Activated T-cell treated with anti-CD3 and anti-CD28 coated beads, Interleukin-2, amount 50 U/mL, for 72 hours (primary cell): ENCODE results near the gene TUBAL3. TPM values are rescaled to one million over a fixed set of nuclear protein-coding genes. Genes with fewer than 3 reads are reported as not detected.

Experiments used
- ATAC-seq, 2 donors: fragments of 150-1000 bp; cut with Tn5 transposase; replicated peaks in 1 of 2; 2 replicates each; pipeline ENCODE4 v1.10.0; 2021; ENCODE audit warnings: moderate library complexity in 2 of 2, mild to moderate bottlenecking in 1 of 2
- DNase-seq, 2 donors: peaks; one replicate each; pipeline ENCODE4 v3.0.0; 2021 to 2022; ENCODE audit warnings: mixed read lengths in 1 of 2
- H3K27ac Mint-ChIP-seq: one replicate; pipeline ENCODE4 v1.8.0; 2022; ENCODE audit warnings: mild to moderate bottlenecking, moderate library complexity, mixed read lengths
- H3K27me3 Mint-ChIP-seq: one replicate; pipeline ENCODE4 v1.8.0; 2022; ENCODE audit warnings: low read depth, mixed read lengths
- H3K36me3 Mint-ChIP-seq, 2 donors: one replicate each; pipeline ENCODE4 v1.8.0; 2022; ENCODE audit warnings: mixed read lengths in 2 of 2, mild to moderate bottlenecking in 1 of 2; ENCODE audit not compliant: insufficient read depth in 2 of 2
- H3K4me1 Mint-ChIP-seq: one replicate; pipeline ENCODE4 v1.8.0; 2022; ENCODE audit warnings: low read depth, mixed read lengths
- H3K4me3 Mint-ChIP-seq, 2 donors: one replicate each; pipeline ENCODE4 v1.8.0; 2022; ENCODE audit warnings: mild to moderate bottlenecking in 2 of 2, mixed read lengths in 2 of 2, moderate library complexity in 2 of 2
- H3K9me3 Mint-ChIP-seq, 2 donors: one replicate each; pipeline ENCODE4 v1.8.0; 2022; ENCODE audit warnings: mixed read lengths in 2 of 2
- total RNA-seq, 2 donors: library from RNA; stranded (reverse); gene quantifications; one replicate each; pipeline ENCODE4 v1.2.3, GENCODE V29; 2022

Gene TUBAL3
- total RNA-seq, 2 donors from 2014 or later, result not detected

- Mint-ChIP-seq H3K9me3 (peaks cover 0 to 3% of the 10 kb centered on the region in 2 donors), H3K36me3 (no peaks in the 10 kb centered on the region), H3K4me3 (no peak within 1 kb of the TSS), H3K4me1 (peaks cover 17% of the 10 kb centered on the region), H3K27me3 (no peaks in the 10 kb centered on the region), H3K27ac (no peak within 1 kb of the TSS)
- ATAC-seq, result no peak
- DNase-seq, result no peak
Measured at GRCh38 chr10:5364890-5365338, 39.7 kb downstream of the TUBAL3 start, which contains the start of gene UCN3. Gene UCN3 (plus strand): TSS chr10:5364966. CDS start chr10:5373721, 8,755 bp downstream.

DNA sequence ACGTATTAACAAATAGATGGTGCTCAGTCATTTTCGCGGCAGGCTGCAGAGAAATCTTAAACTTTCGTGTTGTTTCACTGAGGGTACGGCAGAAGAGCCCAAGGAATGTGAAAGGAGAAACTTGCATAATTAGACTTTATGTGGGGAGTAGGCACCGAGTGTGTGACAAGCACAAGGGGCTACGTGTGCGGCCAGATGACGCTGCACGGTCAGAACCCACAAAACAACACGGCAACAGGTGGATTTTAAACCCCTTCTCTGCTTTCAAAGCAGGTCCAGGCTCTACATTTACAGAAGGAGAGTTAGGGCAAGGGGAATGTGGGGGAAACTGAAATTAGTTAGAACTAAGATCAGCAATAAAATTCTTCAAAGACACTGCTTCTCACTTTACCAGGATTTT, 40.3 kb downstream of the TUBAL3 start:
- no peak overlapping the region for H3K4me3 Mint-ChIP-seq
- no peak for DNase-seq
- no peak for ATAC-seq
- H3K27me3 Mint-ChIP-seq, result no peaks in the 10 kb centered on the region
- no peaks in the 10 kb centered on the region for H3K36me3 Mint-ChIP-seq
- H3K27ac Mint-ChIP-seq, result no peak overlapping the region
- no peaks in the 10 kb centered on the region for H3K9me3 Mint-ChIP-seq
- peaks cover 17% of the 10 kb centered on the region for H3K4me1 Mint-ChIP-seq

- no peak for ATAC-seq
- Mint-ChIP-seq H3K27ac (no peak overlapping the region), H3K27me3 (peaks cover 9% of the 10 kb centered on the region), H3K4me1 (peaks cover 17% of the 10 kb centered on the region), H3K36me3 (no peaks in the 10 kb centered on the region), H3K9me3 (no peaks in the 10 kb centered on the region), H3K4me3 (no peak overlapping the region)
- no peak for DNase-seq
Measured at GRCh38 chr10:5362873-5363272, 41.8 kb downstream of the TUBAL3 start.

DNA sequence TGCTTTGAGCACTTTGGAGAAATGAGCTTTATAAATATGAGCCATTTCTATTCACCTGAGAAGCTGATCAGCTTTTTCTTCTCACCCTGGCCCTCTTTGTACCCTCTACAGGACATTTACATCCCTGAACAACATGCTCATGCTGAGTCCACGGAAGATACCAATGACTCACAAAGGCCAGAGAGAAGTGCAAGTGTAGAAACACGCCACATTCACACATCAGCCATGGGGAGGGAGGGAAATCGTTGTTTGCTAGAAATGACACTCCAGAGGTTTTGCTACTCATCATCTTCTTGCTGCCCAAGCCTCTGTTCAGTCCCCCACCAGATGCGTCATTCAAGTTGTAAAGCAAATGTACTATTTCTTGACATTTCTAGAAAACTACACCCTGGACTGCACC, 42.7 kb downstream of the TUBAL3 start:
- H3K36me3 Mint-ChIP-seq, result no peaks in the 10 kb centered on the region
- H3K9me3 Mint-ChIP-seq, result no peaks in the 10 kb centered on the region
- H3K4me3 Mint-ChIP-seq, result no peak overlapping the region
- H3K27ac Mint-ChIP-seq, result no peak overlapping the region
- H3K27me3 Mint-ChIP-seq, result peaks cover 9% of the 10 kb centered on the region
- peaks cover 20% of the 10 kb centered on the region for H3K4me1 Mint-ChIP-seq
- DNase-seq (no peak), ATAC-seq (peak; percentile 37 to 62)

- H3K4me3 Mint-ChIP-seq, result no peak overlapping the region
- H3K9me3 Mint-ChIP-seq, result no peaks in the 10 kb centered on the region
- H3K36me3 Mint-ChIP-seq, result no peaks in the 10 kb centered on the region
- H3K27me3 Mint-ChIP-seq, result peaks cover 9% of the 10 kb centered on the region
- DNase-seq (no peak), ATAC-seq (no peak)
- H3K4me1 Mint-ChIP-seq, result peaks cover 28% of the 10 kb centered on the region
- no peak overlapping the region for H3K27ac Mint-ChIP-seq
Measured at GRCh38 chr10:5360318-5360915, 44.2 kb downstream of the TUBAL3 start.

DNA sequence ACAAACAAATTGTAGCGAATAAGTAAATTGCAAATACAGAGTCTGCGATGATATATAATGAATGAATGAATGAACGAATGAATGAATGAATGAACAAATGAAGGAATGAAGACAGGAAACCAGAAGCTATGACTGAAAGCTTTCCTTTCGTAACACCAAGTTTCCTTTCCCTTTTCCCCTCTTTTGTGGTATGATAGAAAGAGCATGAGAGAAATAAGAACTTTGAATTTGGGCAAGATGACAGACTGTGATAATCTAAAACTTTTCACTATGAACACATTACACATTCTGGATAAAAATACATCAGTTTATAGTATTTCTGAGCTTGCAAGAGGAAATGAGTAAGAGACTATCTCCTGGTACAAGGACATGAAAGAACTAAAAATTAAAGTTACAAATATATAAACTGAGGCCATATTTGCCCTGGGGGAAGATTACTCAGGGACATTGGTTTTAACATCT, 48.3 kb downstream of the TUBAL3 start:
- Mint-ChIP-seq H3K36me3 (no peaks in the 10 kb centered on the region), H3K9me3 (no peaks in the 10 kb centered on the region), H3K4me1 (peaks cover 18% of the 10 kb centered on the region), H3K4me3 (no peak overlapping the region), H3K27me3 (peaks cover 9% of the 10 kb centered on the region), H3K27ac (peak overlapping the region; percentile 25)
- DNase-seq (no peak), ATAC-seq (peak; percentile 75 to 81)

- Mint-ChIP-seq H3K9me3 (no peaks in the 10 kb centered on the region), H3K4me3 (no peak overlapping the region), H3K36me3 (no peaks in the 10 kb centered on the region), H3K27me3 (peaks cover 9% of the 10 kb centered on the region), H3K27ac (peak overlapping the region; percentile 38), H3K4me1 (peaks cover 18% of the 10 kb centered on the region)
- peak; percentile 48 to 51 for ATAC-seq
- no peak for DNase-seq
Measured at GRCh38 chr10:5355594-5356301, 48.9 kb downstream of the TUBAL3 start.

- no peak overlapping the region for H3K27ac Mint-ChIP-seq
- H3K4me1 Mint-ChIP-seq, result peaks cover 18% of the 10 kb centered on the region
Measured at GRCh38 chr10:5354068-5354467, 50.6 kb downstream of the TUBAL3 start.

DNA sequence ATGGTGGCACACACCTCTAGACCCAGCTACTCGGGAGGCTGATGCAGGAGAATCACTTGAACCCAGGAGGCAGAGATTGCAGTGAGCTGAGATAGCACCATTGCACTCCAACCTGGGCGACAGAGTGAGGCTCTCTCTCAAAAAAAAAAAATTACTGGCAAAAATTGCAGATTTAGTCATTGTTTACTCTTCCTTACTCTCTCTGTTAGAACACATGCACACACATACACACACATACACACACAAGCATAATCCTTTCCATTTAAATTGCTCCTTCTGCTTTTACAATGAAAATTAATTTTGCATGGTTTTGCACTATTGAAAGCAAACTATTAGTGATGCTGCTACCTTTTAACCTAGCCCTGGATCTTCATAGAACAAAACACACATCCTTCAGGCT, 55.3 kb downstream of the TUBAL3 start:
- H3K27ac Mint-ChIP-seq, result no peak overlapping the region
- H3K4me3 Mint-ChIP-seq, result no peak overlapping the region
- DNase-seq (no peak), ATAC-seq (no peak)
- peaks cover 0 to 3% of the 10 kb centered on the region in 2 donors for H3K9me3 Mint-ChIP-seq
- H3K36me3 Mint-ChIP-seq, result no peaks in the 10 kb centered on the region
- no peaks in the 10 kb centered on the region for H3K27me3 Mint-ChIP-seq
- no peaks in the 10 kb centered on the region for H3K4me1 Mint-ChIP-seq

More at GRCh38 chr10:5354068-5354467, 50.6 kb downstream of the TUBAL3 start:
- no peaks in the 10 kb centered on the region for H3K36me3 Mint-ChIP-seq
- no peaks in the 10 kb centered on the region for H3K9me3 Mint-ChIP-seq
- no peak for DNase-seq
- peaks cover 9% of the 10 kb centered on the region for H3K27me3 Mint-ChIP-seq
- H3K4me3 Mint-ChIP-seq, result no peak overlapping the region
- no peak for ATAC-seq

DNA sequence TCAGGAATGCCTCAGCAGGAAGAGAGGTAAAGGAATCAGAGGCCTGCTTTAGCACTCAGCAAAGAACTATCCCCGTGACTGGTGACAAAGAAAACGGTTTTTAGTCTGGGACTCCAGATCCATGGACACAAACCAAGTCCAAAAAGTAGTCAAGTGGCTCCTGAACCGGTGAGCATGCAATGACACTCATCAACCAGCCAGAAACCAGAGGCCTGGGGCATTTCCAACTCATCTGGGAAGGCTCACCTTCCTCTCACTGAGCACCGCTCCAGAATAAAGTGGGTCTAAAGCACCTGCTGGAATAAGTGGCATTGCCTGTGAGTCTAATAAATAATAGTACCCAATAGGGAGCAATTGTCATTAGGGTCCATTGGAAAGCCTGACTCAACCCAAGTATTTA, 57.7 kb downstream of the TUBAL3 start:
- no peak for ATAC-seq
- DNase-seq, result no peak
- Mint-ChIP-seq H3K36me3 (no peaks in the 10 kb centered on the region), H3K9me3 (peaks cover 0 to 3% of the 10 kb centered on the region in 2 donors), H3K4me3 (no peak overlapping the region), H3K4me1 (no peaks in the 10 kb centered on the region), H3K27me3 (no peaks in the 10 kb centered on the region), H3K27ac (no peak overlapping the region)

DNA sequence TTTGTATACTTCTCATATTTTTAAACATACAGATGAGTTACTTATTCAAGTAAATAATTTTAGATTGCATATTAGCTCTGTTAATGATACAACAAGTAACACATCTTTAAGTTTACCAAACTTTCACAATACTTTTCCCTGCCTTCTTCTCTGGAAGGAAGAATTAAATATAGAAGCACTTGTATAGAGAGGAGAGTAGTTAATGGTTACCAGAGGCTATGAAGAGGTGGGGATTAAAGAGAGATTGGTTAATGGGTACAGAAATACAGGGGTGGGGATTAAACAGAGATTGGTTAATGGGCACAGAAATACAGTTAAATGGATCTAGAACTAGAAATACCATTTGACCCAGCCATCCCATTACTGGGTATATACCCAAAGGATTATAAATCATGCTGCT, 59.9 kb downstream of the TUBAL3 start:
- ATAC-seq, result no peak
- Mint-ChIP-seq H3K36me3 (no peaks in the 10 kb centered on the region), H3K4me3 (no peak overlapping the region), H3K4me1 (no peaks in the 10 kb centered on the region), H3K27ac (no peak overlapping the region), H3K9me3 (peaks cover 0 to 3% of the 10 kb centered on the region in 2 donors), H3K27me3 (no peaks in the 10 kb centered on the region)
- no peak for DNase-seq

- Mint-ChIP-seq H3K27ac (no peak overlapping the region), H3K4me3 (no peak overlapping the region), H3K4me1 (no peaks in the 10 kb centered on the region), H3K36me3 (no peaks in the 10 kb centered on the region), H3K9me3 (peaks cover 0 to 3% of the 10 kb centered on the region in 2 donors), H3K27me3 (no peaks in the 10 kb centered on the region)
- DNase-seq (no peak), ATAC-seq (no peak)
Measured at GRCh38 chr10:5343979-5344378, 60.6 kb downstream of the TUBAL3 start.

GRCh38 chr10:5343561-5343960, 61.1 kb downstream of the TUBAL3 start:
- DNase-seq, result no peak
- Mint-ChIP-seq H3K4me3 (no peak overlapping the region), H3K36me3 (no peaks in the 10 kb centered on the region), H3K27ac (no peak overlapping the region), H3K9me3 (peaks cover 0 to 3% of the 10 kb centered on the region in 2 donors), H3K4me1 (no peaks in the 10 kb centered on the region), H3K27me3 (no peaks in the 10 kb centered on the region)
- ATAC-seq, result no peak
